Measurements from ENCODE around the gene NFIC.
A peak's percentile ranks its signal among the peaks of the same experiment; 100 is the strongest.

DNA sequence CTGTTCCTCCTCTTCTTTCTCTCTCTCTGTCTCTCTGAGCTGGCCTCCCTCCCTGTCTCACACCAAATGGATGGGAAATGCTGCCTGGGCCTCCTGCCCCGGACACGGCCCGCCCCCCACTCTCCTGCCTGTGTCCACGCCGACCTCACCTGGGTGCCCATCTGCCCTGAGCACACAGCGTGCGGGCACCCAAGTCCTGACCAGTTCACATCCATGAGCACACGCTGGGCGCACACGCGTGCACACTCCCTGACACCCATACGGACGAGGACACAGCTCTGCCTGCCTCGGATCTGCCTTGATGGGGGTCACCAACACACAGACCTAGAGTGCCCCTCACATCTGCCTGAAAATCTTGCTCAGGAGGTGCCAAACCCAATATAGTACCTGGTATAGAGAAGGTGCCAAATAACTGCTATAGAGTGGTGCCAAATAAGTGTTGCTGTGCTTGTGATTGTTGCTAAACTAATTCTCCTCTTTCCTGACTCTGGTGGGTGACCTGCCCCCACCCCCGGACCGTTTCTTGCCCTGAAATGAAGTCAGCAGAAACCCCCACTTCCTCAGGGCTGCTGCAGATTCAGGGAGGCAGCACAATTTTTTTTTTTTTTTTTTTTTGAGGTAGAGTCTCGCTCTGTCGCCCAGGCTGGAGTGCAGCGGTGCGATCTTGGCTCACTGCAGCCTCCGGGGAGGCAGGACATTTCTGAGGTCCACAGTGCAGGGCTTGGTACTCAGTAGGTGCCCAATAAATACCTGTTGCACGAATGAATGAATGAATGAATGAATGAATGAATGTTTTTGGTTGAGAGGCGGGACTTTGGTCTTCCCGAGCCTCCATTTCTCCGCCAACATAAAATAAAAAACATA lies 4.6 kb downstream of the NFIC start:
- TF ChIP-seq CTCF (IDR thresholded peaks at IDR 0.05) (no peak), POLR2A (IDR thresholded peaks at IDR 0.05) (peak; percentile 40)

All from right lobe of liver (tissue), 4 donors.